ENCODE results near the gene ARHGAP6.

DNA sequence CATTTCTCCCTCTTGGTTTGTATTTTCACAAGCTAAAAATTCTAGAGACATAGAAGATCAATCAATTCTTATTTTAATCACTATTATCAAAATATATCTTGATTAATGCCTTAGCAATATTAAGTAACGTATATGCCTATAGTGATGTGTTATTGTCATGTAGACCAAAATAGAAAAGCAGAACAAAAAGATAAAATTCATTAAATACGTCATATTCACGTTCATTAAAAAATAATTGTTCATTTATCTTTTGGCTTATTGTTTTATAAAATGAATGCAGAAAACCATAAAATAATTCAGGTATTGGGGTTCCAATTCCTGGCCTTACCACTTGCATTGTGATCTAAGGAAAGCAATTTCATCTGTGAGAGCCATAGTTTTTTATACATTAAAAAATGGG lies 300.3 kb downstream of the ARHGAP6 start:
- no peak for TF ChIP-seq ZNF512 (CRISPR knock-in tag; IDR thresholded peaks at IDR 0.05)
- no peak for TF ChIP-seq BRCA1 (CRISPR knock-in tag; IDR thresholded peaks at IDR 0.05)

All from HepG2 (cell line).